H1 (cell line): ENCODE measurements around the gene FBP1. TPM values are rescaled to one million over a fixed set of nuclear protein-coding genes. Genes with fewer than 3 reads are reported as not detected.

ENCODE experiments used
- POU5F1 ChIP-seq: IDR thresholded peaks from 2 replicates; pipeline ENCODE4 v1.6.1; 2011; ENCODE audit warnings: low read depth, mild to moderate bottlenecking, low read length, moderate library complexity
- SP2 ChIP-seq: IDR thresholded peaks from 2 replicates; pipeline ENCODE4 v1.6.1; 2012; ENCODE audit warnings: mild to moderate bottlenecking, low read length, inconsistent platforms
- SUZ12 ChIP-seq: fragments of 200-600 bp; sonication (generic); IDR thresholded peaks from 2 replicates; pipeline ENCODE4 v1.6.1; 2012; ENCODE audit warnings: mild to moderate bottlenecking, inconsistent platforms, low read length, moderate library complexity, mixed read lengths
- polyA plus RNA-seq, 7 experiments: library from polyadenylated mRNA; depleted of rRNA in 3 of 7; stranded (reverse) in 5 of 7; unstranded in 2 of 7; fragments of >200 nt in 5 of 7; fragments of 200-250 nt in 2 of 7; gene quantifications; 1 replicate in 5 of 7; 2 replicates in 1 of 7; 4 replicates in 1 of 7; pipeline versions ENCODE4 v1.2.1 to v1.2.3, GENCODE V29; 2011 to 2013; ENCODE audit warnings: missing spikeins in 2 of 7, mixed read lengths in 2 of 7
- total RNA-seq: library from RNA; stranded (reverse); fragmentation: NEBNext Ultra II Directional; extraction: Animal tissue kit (Norgen Biotek cat#: 25700); gene quantifications from 2 replicates; pipeline ENCODE4 v1.2.1, GENCODE V29; 2021
- TF ChIP-seq, protein P1 (sequence below): fragments of 300-600 bp; sonication (generic); IDR thresholded peaks from 2 replicates; pipeline ENCODE4 v1.7.1; 2012; ENCODE audit warnings: low read length, moderate library complexity, mild to moderate bottlenecking, inconsistent platforms; ENCODE audit not compliant: insufficient replicate concordance
- TF ChIP-seq, protein P2 (sequence below): IDR thresholded peaks from 2 replicates; pipeline ENCODE4 v1.6.1; 2012; ENCODE audit warnings: inconsistent platforms

The FBP1 gene
- total and polyA plus RNA-seq, 2 of the 8 experiments (the other 6 are each of a cell fraction or from before 2014, with no cell fraction given), result 1.0 to 4.1 TPM

DNA sequence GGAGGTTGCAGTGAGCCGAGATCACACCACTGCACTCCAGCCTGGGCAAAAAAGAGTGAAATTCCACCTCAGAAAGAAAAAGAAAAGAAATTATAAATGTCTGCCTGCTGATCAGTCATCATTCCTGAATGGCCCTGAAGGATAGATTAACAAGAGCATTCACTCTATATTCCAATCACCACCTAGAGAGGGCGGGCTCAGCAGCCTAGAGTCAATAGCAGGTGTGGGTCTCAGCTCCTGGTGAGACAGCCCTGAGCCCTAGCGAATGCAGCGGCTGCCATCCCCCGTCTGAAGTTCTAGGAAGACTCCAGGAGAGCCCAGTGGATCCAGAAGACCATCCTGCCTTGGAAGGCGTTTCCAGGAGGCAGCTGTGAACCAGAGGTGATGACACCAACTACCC is 12.0 kb downstream of the FBP1 start (continued):
- TF ChIP-seq, protein P1, sequence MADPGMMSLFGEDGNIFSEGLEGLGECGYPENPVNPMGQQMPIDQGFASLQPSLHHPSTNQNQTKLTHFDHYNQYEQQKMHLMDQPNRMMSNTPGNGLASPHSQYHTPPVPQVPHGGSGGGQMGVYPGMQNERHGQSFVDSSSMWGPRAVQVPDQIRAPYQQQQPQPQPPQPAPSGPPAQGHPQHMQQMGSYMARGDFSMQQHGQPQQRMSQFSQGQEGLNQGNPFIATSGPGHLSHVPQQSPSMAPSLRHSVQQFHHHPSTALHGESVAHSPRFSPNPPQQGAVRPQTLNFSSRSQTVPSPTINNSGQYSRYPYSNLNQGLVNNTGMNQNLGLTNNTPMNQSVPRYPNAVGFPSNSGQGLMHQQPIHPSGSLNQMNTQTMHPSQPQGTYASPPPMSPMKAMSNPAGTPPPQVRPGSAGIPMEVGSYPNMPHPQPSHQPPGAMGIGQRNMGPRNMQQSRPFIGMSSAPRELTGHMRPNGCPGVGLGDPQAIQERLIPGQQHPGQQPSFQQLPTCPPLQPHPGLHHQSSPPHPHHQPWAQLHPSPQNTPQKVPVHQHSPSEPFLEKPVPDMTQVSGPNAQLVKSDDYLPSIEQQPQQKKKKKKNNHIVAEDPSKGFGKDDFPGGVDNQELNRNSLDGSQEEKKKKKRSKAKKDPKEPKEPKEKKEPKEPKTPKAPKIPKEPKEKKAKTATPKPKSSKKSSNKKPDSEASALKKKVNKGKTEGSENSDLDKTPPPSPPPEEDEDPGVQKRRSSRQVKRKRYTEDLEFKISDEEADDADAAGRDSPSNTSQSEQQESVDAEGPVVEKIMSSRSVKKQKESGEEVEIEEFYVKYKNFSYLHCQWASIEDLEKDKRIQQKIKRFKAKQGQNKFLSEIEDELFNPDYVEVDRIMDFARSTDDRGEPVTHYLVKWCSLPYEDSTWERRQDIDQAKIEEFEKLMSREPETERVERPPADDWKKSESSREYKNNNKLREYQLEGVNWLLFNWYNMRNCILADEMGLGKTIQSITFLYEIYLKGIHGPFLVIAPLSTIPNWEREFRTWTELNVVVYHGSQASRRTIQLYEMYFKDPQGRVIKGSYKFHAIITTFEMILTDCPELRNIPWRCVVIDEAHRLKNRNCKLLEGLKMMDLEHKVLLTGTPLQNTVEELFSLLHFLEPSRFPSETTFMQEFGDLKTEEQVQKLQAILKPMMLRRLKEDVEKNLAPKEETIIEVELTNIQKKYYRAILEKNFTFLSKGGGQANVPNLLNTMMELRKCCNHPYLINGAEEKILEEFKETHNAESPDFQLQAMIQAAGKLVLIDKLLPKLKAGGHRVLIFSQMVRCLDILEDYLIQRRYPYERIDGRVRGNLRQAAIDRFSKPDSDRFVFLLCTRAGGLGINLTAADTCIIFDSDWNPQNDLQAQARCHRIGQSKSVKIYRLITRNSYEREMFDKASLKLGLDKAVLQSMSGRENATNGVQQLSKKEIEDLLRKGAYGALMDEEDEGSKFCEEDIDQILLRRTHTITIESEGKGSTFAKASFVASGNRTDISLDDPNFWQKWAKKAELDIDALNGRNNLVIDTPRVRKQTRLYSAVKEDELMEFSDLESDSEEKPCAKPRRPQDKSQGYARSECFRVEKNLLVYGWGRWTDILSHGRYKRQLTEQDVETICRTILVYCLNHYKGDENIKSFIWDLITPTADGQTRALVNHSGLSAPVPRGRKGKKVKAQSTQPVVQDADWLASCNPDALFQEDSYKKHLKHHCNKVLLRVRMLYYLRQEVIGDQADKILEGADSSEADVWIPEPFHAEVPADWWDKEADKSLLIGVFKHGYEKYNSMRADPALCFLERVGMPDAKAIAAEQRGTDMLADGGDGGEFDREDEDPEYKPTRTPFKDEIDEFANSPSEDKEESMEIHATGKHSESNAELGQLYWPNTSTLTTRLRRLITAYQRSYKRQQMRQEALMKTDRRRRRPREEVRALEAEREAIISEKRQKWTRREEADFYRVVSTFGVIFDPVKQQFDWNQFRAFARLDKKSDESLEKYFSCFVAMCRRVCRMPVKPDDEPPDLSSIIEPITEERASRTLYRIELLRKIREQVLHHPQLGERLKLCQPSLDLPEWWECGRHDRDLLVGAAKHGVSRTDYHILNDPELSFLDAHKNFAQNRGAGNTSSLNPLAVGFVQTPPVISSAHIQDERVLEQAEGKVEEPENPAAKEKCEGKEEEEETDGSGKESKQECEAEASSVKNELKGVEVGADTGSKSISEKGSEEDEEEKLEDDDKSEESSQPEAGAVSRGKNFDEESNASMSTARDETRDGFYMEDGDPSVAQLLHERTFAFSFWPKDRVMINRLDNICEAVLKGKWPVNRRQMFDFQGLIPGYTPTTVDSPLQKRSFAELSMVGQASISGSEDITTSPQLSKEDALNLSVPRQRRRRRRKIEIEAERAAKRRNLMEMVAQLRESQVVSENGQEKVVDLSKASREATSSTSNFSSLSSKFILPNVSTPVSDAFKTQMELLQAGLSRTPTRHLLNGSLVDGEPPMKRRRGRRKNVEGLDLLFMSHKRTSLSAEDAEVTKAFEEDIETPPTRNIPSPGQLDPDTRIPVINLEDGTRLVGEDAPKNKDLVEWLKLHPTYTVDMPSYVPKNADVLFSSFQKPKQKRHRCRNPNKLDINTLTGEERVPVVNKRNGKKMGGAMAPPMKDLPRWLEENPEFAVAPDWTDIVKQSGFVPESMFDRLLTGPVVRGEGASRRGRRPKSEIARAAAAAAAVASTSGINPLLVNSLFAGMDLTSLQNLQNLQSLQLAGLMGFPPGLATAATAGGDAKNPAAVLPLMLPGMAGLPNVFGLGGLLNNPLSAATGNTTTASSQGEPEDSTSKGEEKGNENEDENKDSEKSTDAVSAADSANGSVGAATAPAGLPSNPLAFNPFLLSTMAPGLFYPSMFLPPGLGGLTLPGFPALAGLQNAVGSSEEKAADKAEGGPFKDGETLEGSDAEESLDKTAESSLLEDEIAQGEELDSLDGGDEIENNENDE, result no peak
- TF ChIP-seq SUZ12 (no peak), POU5F1 (no peak), SP2 (no peak)
- TF ChIP-seq, protein P2, sequence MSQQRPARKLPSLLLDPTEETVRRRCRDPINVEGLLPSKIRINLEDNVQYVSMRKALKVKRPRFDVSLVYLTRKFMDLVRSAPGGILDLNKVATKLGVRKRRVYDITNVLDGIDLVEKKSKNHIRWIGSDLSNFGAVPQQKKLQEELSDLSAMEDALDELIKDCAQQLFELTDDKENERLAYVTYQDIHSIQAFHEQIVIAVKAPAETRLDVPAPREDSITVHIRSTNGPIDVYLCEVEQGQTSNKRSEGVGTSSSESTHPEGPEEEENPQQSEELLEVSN, result no peak
